CD14-positive monocyte (primary cell): Measurements from ENCODE around the gene CDCA3. TPM values are rescaled to one million over a fixed set of nuclear protein-coding genes. Genes with fewer than 3 reads are reported as not detected.
"Not testable (repeated sequence)": the region's sequence is repeated elsewhere in the genome, so short reads cannot be mapped to it uniquely, and the experiment has no call there.

ENCODE experiments used
- DNase-seq, 3 donors: peaks; one replicate each; pipeline ENCODE4 v3.0.0-alpha.2; 2011 to 2022
- H2AFZ ChIP-seq: 2 replicates; pipeline ENCODE4 v1.6.0; 2012; ENCODE audit warnings: mild to moderate bottlenecking, low read depth, low read length, inconsistent platforms; ENCODE audit not compliant: insufficient read depth, poor library complexity, severe bottlenecking
- H3K27ac ChIP-seq, 2 donors: 1 replicate in 1 of 2; 2 replicates in 1 of 2; pipeline ENCODE4 v1.5.1; 2012 to 2013; ENCODE audit warnings: low read length in 2 of 2, control low read depth in 1 of 2, inconsistent platforms in 1 of 2, low read depth in 1 of 2, mild to moderate bottlenecking in 1 of 2
- H3K27me3 ChIP-seq, 2 donors: one replicate each; pipeline versions ENCODE4 v1.6.0 to v1.6.1; 2011 to 2013; ENCODE audit warnings: low read length in 2 of 2; ENCODE audit not compliant: control insufficient read depth in 2 of 2, insufficient read depth in 2 of 2
- H3K36me3 ChIP-seq, 2 donors: replicated peaks in 1 of 2; 1 replicate in 1 of 2; 2 replicates in 1 of 2; pipeline versions ENCODE4 v1.5.1 to v1.6.1; 2012 to 2013; ENCODE audit warnings: low read length in 2 of 2, control low read depth in 1 of 2, inconsistent platforms in 1 of 2, mild to moderate bottlenecking in 1 of 2; ENCODE audit not compliant: insufficient read depth in 2 of 2, control insufficient read depth in 1 of 2
- H3K4me1 ChIP-seq, 2 donors: 1 replicate in 1 of 2; 2 replicates in 1 of 2; pipeline versions ENCODE4 v1.5.1 to v1.6.1; 2012 to 2013; ENCODE audit warnings: low read length in 2 of 2, control low read depth in 1 of 2, inconsistent platforms in 1 of 2, mild to moderate bottlenecking in 1 of 2, moderate library complexity in 1 of 2; ENCODE audit not compliant: insufficient read depth in 2 of 2, control insufficient read depth in 1 of 2
- H3K4me2 ChIP-seq: replicated peaks from 2 replicates; pipeline ENCODE3; 2012; ENCODE audit warnings: low read length, moderate library complexity, mild to moderate bottlenecking; ENCODE audit not compliant: poor library complexity, severe bottlenecking; ENCODE audit errors: extremely low read depth
- H3K4me3 ChIP-seq, 3 experiments: fragments of 200-600 bp in 1 of 3; sonication (generic) in 1 of 3; replicated peaks in 1 of 3; 1 replicate in 2 of 3; 2 replicates in 1 of 3; pipeline ENCODE4 v1.5.1; 2011 to 2013; ENCODE audit warnings: low read length in 3 of 3, mild to moderate bottlenecking in 3 of 3, control low read depth in 2 of 3, low read depth in 2 of 3, inconsistent platforms in 1 of 3, moderate library complexity in 1 of 3
- H3K79me2 ChIP-seq: 2 replicates; pipeline ENCODE4 v1.6.0; 2012; ENCODE audit warnings: mild to moderate bottlenecking, control low read depth, inconsistent platforms, low read length, moderate library complexity; ENCODE audit not compliant: insufficient read depth
- H3K9ac ChIP-seq: 2 replicates; pipeline ENCODE4 v1.6.0; 2017; ENCODE audit warnings: low read length, mild to moderate bottlenecking; ENCODE audit not compliant: insufficient read depth, poor library complexity, severe bottlenecking
- H3K9me3 ChIP-seq, 2 donors: replicated peaks in 1 of 2; 1 replicate in 1 of 2; 2 replicates in 1 of 2; pipeline versions ENCODE4 v1.5.1 to v1.6.1; 2012 to 2013; ENCODE audit warnings: low read length in 2 of 2, control low read depth in 1 of 2; ENCODE audit not compliant: control insufficient read depth in 1 of 2, insufficient read depth in 1 of 2
- H4K20me1 ChIP-seq: 2 replicates; pipeline ENCODE4 v1.6.0; 2012; ENCODE audit warnings: mild to moderate bottlenecking, low read length, control low read depth, moderate library complexity; ENCODE audit not compliant: insufficient read depth
- H3K27ac Mint-ChIP-seq, 7 donors: one replicate each; pipeline ENCODE4 v1.8.0; 2020; ENCODE audit warnings: mild to moderate bottlenecking in 7 of 7, mixed read lengths in 7 of 7, moderate library complexity in 6 of 7, inconsistent platforms in 2 of 7
- H3K27me3 Mint-ChIP-seq, 3 donors: one replicate each; pipeline ENCODE4 v1.8.0; 2021 to 2022; ENCODE audit warnings: low read depth in 3 of 3, mild to moderate bottlenecking in 3 of 3, mixed read lengths in 3 of 3, moderate library complexity in 3 of 3, inconsistent platforms in 1 of 3
- H3K36me3 Mint-ChIP-seq, 2 donors: one replicate each; pipeline ENCODE4 v1.8.0; 2020; ENCODE audit warnings: mixed read lengths in 2 of 2, inconsistent platforms in 1 of 2, mild to moderate bottlenecking in 1 of 2
- H3K4me1 Mint-ChIP-seq: one replicate; pipeline ENCODE4 v1.8.0; 2020; ENCODE audit warnings: mild to moderate bottlenecking, mixed read lengths
- H3K4me3 Mint-ChIP-seq, 2 donors: one replicate each; pipeline ENCODE4 v1.8.0; 2020; ENCODE audit warnings: mild to moderate bottlenecking in 2 of 2, mixed read lengths in 2 of 2, moderate library complexity in 1 of 2
- H3K9me3 Mint-ChIP-seq, 7 donors: one replicate each; pipeline ENCODE4 v1.8.0; 2020 to 2022; ENCODE audit warnings: mixed read lengths in 7 of 7, mild to moderate bottlenecking in 6 of 7, moderate library complexity in 6 of 7, inconsistent platforms in 2 of 7
- WGBS: methylation state at CpG from one replicate; pipeline ENCODE4 v1.1.5; 2013; ENCODE audit warnings: missing lambda C conversion rate; ENCODE audit not compliant: insufficient coverage; 5-methylcytosine and 5-hydroxymethylcytosine counted together
- intact Hi-C, 2 donors: fragments of 100-400 bp; cut with micrococcal nuclease; formaldehyde crosslinking; loops; one replicate each; pipeline versions ENCODE4 v1.15.0 to v1.15.1; 2023
- polyA plus RNA-seq, 3 donors: library from polyadenylated mRNA; depleted of rRNA in 1 of 3; unstranded in 2 of 3; stranded (reverse) in 1 of 3; fragments of 300-500 nt in 2 of 3; fragments of >200 nt in 1 of 3; fragmentation: Illumina TruSeq in 2 of 3; gene quantifications; 1 replicate in 2 of 3; 2 replicates in 1 of 3; pipeline ENCODE4 v1.2.3, GENCODE V29; 2012 to 2021
- TF ChIP-seq, protein P1 (sequence below): fragments of 200-600 bp; IDR thresholded peaks from one replicate; pipeline ENCODE4 v1.8.0; 2022; ENCODE audit warnings: antibody characterized with exemption, mild to moderate bottlenecking

The CDCA3 gene
- polyA plus RNA-seq, 3 donors = 0.57 to 0.61 (median 0.59) TPM

DNA sequence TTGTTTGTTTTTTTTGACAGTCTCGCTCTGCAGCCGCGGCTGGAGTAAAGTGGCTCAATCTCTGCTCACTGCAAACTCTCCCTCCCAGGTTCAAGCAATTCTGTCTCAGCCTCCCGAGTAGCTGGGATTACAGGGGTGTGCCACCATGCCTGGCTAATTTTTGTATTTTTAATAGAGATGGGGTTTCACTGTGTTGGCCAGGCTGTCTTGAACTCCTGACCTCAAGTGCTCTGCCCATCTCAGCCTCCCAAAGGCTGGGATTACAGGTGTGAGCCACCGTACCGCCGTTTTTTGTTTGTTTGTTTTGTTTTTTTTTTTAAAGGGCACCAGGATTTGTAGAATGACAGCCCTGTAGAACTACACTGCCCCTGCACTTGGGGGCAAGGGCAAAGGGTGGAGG is 37.7 kb upstream of the CDCA3 start:
- H3K9me3 ChIP-seq, H3K27ac ChIP-seq, H3K9ac ChIP-seq, H3K79me2 ChIP-seq, H3K27me3 Mint-ChIP-seq, H3K4me2 ChIP-seq, H3K4me3 ChIP-seq, H3K27me3 ChIP-seq, H3K27ac Mint-ChIP-seq, H4K20me1 ChIP-seq, H2AFZ ChIP-seq, DNase-seq, intact Hi-C loops, H3K9me3 Mint-ChIP-seq, H3K4me3 Mint-ChIP-seq: not testable (repeated sequence)
- Mint-ChIP-seq H3K4me1 (peaks cover 46% of the 10 kb centered on the region), H3K36me3 (peaks cover 14 to 15% of the 10 kb centered on the region in 2 donors)
- Histone ChIP-seq H3K36me3 (peaks cover 10 to 17% of the 10 kb centered on the region in 2 donors), H3K4me1 (peaks cover 41 to 51% of the 10 kb centered on the region in 2 donors)
- WGBS = no CpG with 5 or more reads among the region's 7 CpGs

DNA sequence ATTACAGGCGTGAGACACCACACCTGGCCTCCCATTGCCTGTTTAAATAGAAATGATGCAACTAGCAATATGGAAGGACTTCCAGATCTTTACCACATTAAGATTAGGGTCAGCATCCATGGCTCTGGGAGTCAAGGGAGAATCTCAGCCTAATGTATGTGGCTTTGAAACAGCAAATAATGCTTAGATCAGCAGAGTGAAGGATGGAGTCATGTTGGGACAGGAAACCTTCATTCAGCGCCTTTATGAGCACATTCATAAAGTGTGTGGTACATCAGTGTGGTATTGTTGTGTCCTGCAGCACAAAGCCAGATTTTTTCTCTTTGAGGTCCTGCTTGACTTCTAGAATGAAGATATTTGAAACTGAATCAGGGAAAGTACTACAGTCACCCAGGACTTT is 37.3 kb upstream of the CDCA3 start:
- no peak for DNase-seq
- H3K9me3 ChIP-seq = no peaks in the 10 kb centered on the region
- intact Hi-C loops = no loop called here
- Mint-ChIP-seq H3K9me3 (no peaks in the 10 kb centered on the region), H3K27me3 (peaks cover 0 to 1% (median 1%) of the 10 kb centered on the region in 3 donors), H3K4me3 (no peak overlapping the region), H3K27ac (peak overlapping the region in 1 of 7 donors; percentile 28), H3K4me1 (peaks cover 45% of the 10 kb centered on the region), H3K36me3 (peaks cover 18% of the 10 kb centered on the region in 2 donors)
- 100% methylated on average over 1 of the region's 2 CpGs for WGBS
- no peak overlapping the region for H2AFZ ChIP-seq
- H3K79me2 ChIP-seq = peaks cover 4% of the 10 kb centered on the region
- peaks cover 13 to 22% of the 10 kb centered on the region in 2 donors for H3K36me3 ChIP-seq
- no peaks in the 10 kb centered on the region for H4K20me1 ChIP-seq
- H3K9ac ChIP-seq = no peak overlapping the region
- no peaks in the 10 kb centered on the region for H3K27me3 ChIP-seq
- no peak overlapping the region for H3K4me3 ChIP-seq
- H3K4me1 ChIP-seq = peaks cover 40 to 48% of the 10 kb centered on the region in 2 donors
- no peak overlapping the region for H3K4me2 ChIP-seq
- no peak overlapping the region for H3K27ac ChIP-seq
- TF ChIP-seq, protein P1, sequence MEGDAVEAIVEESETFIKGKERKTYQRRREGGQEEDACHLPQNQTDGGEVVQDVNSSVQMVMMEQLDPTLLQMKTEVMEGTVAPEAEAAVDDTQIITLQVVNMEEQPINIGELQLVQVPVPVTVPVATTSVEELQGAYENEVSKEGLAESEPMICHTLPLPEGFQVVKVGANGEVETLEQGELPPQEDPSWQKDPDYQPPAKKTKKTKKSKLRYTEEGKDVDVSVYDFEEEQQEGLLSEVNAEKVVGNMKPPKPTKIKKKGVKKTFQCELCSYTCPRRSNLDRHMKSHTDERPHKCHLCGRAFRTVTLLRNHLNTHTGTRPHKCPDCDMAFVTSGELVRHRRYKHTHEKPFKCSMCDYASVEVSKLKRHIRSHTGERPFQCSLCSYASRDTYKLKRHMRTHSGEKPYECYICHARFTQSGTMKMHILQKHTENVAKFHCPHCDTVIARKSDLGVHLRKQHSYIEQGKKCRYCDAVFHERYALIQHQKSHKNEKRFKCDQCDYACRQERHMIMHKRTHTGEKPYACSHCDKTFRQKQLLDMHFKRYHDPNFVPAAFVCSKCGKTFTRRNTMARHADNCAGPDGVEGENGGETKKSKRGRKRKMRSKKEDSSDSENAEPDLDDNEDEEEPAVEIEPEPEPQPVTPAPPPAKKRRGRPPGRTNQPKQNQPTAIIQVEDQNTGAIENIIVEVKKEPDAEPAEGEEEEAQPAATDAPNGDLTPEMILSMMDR = no peak
